PFSK-1 (cell line): ENCODE data around the gene UCP3.

ENCODE experiments used
- FOXP2 ChIP-seq: optimal IDR thresholded peaks from 2 replicates; pipeline ENCODE3; 2011; ENCODE audit warnings: borderline replicate concordance, control low read depth, inconsistent platforms; ENCODE audit not compliant: insufficient read depth; ENCODE audit errors: extremely low read length, extremely low read depth
- POLR2AphosphoS5 ChIP-seq: IDR thresholded peaks from 2 replicates; pipeline ENCODE4 v1.6.1; 2012; ENCODE audit warnings: low read depth, mild to moderate bottlenecking, control low read depth, low read length, moderate library complexity
- REST ChIP-seq, 2 experiments: IDR thresholded peaks; 2 replicates each; pipeline versions ENCODE4 v1.6.1 to v1.8.0; 2011 to 2012; ENCODE audit warnings: low read depth in 2 of 2, low read length in 2 of 2, control low read depth in 1 of 2, inconsistent platforms in 1 of 2, mild to moderate bottlenecking in 1 of 2, moderate library complexity in 1 of 2; ENCODE audit not compliant: insufficient read depth in 1 of 2
- SIN3A ChIP-seq: IDR thresholded peaks from 2 replicates; pipeline ENCODE4 v1.6.1; 2012; ENCODE audit warnings: mild to moderate bottlenecking, low read length, moderate library complexity, borderline replicate concordance; ENCODE audit not compliant: insufficient read depth
- TAF1 ChIP-seq: IDR thresholded peaks from 2 replicates; pipeline ENCODE4 v1.6.1; 2012; ENCODE audit warnings: low read length, control low read depth, borderline replicate concordance; ENCODE audit not compliant: insufficient read depth

Gene UCP3

GRCh38 chr11:74013141-74013540 lies 4.3 kb upstream of the UCP3 start:
- TF ChIP-seq REST (IDR thresholded peaks at IDR 0.05; ENCODE audit: insufficient read depth in 1 of 2, low read depth in 2 of 2, low read length in 2 of 2) (no peak), POLR2AphosphoS5 (no peak), FOXP2 (no peak), TAF1 (no peak), SIN3A (no peak)

- TF ChIP-seq TAF1 (no peak), POLR2AphosphoS5 (no peak), SIN3A (no peak), REST (IDR thresholded peaks at IDR 0.05; ENCODE audit: insufficient read depth in 1 of 2, low read depth in 2 of 2, low read length in 2 of 2) (no peak), FOXP2 (no peak)
Observed at GRCh38 chr11:74012074-74012809, 3.4 kb upstream of the UCP3 start.

- TF ChIP-seq POLR2AphosphoS5 (no peak), TAF1 (no peak), SIN3A (no peak), FOXP2 (no peak), REST (IDR thresholded peaks at IDR 0.05; ENCODE audit: insufficient read depth in 1 of 2, low read depth in 2 of 2, low read length in 2 of 2) (no peak)
Observed at GRCh38 chr11:74011360-74012073, 2.6 kb upstream of the UCP3 start.

- TF ChIP-seq FOXP2 (no peak), REST (IDR thresholded peaks at IDR 0.05; ENCODE audit: insufficient read depth in 1 of 2, low read depth in 2 of 2, low read length in 2 of 2) (no peak), TAF1 (no peak), SIN3A (no peak), POLR2AphosphoS5 (no peak)
Observed at GRCh38 chr11:74010306-74011300, 1.7 kb upstream of the UCP3 start.
